Measurements from ENCODE around the gene BTBD9.

DNA sequence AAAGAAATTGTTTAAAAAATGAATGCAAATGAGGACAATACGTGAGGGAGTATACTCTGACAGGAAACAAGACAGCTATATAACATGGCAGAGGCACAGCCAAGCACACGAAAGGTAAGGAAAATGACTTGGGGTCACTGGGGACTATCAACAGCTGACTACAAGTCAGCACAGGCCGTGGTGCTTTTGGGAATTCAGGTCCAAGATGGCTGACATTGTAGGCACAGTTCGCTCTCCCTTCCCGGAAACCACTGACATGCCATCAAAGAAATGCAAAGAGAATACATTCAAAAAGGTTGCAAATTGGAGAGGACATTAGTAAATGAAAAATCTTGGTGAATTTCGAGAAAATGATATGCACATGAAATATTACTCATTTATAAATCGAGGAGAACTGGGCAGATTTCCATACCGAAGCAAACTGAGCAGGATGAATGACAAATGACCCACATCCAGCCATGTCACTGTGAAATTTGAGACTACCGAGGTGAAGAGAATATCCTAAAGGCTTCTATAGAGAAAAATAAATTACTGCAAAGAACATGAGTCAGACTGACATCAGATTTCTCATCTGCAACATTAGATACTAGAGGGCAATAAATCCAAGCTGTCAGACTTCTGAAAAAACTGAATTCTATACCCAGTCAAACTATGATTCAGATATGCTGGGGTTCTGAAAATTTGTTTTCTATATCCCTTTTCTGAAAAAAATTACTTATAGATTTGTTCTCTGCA is 391.1 kb downstream of the BTBD9 start:
- TF ChIP-seq, protein P1, sequence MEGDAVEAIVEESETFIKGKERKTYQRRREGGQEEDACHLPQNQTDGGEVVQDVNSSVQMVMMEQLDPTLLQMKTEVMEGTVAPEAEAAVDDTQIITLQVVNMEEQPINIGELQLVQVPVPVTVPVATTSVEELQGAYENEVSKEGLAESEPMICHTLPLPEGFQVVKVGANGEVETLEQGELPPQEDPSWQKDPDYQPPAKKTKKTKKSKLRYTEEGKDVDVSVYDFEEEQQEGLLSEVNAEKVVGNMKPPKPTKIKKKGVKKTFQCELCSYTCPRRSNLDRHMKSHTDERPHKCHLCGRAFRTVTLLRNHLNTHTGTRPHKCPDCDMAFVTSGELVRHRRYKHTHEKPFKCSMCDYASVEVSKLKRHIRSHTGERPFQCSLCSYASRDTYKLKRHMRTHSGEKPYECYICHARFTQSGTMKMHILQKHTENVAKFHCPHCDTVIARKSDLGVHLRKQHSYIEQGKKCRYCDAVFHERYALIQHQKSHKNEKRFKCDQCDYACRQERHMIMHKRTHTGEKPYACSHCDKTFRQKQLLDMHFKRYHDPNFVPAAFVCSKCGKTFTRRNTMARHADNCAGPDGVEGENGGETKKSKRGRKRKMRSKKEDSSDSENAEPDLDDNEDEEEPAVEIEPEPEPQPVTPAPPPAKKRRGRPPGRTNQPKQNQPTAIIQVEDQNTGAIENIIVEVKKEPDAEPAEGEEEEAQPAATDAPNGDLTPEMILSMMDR (IDR thresholded peaks at IDR 0.05; ENCODE audit: borderline replicate concordance, extremely low read depth, low read length, poor library complexity, severe bottlenecking) = no peak
- no peak for TF ChIP-seq EZH2 (IDR thresholded peaks at IDR 0.05; ENCODE audit: borderline replicate concordance, low read depth, low read length, severe bottlenecking)

Data from DND-41 (cell line).